ENCODE results near the gene GSTT4. TPM values are rescaled to one million over a fixed set of nuclear protein-coding genes. Genes with fewer than 3 reads are reported as not detected.

GSTT4 gene
- not detected in 2 replicates for total RNA-seq

DNA sequence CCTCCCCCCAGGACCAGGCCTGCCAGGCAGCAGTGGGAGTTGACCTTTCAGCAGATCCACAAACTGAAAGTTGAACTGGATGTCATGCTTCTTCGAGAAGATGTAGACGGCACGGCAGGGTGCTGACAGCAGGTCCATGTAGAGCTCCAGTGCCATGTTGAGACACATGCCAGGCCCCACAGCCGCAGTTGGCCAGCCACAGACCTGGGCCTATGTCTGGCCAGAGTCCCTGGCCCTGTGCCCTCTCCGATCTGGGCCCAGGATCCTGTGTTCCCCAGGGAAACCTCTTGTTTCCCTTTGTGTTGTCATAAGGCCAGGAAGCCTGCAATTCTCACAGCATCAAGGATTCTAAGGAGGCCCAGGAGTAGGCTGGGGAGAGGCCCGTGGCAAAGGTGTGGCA lies at the start of gene GSTT4:
TSS of gene GSTT4 (minus strand) at position 253 of the 400 bp plus-strand sequence. CDS start at position 156, 97 bp downstream.

DNA sequence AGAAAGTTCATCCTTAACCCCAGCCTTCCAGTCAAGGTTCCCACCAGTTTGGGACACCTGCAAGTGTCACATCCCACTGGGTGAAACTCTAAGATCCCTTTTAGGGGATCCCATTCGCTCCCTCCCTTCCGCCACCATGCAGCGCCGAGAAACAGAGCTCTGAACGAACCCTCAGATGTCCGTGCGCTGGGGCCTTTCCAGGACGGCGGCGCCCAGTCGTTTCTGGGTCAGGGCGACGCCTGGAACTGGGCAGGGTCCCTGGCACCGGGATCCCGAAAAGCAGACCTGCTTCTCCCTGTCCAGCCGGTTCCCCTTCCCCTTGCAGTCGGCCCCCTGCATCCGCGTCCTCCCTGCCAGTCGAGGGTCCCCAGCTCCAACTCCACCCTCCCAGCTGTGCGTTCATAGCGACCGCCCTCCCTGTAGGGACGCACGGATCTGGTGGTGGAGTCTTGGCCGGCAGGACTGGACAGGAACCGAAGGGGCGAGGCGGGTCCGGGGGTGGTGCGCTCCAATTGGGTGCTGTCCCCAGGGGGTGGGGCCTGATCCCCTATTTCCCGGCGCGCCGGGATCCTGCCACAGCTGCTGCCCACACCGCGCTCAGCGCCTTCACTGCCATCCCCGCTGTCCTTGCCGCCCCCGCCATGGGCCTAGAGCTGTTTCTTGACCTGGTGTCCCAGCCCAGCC lies 25.6 kb downstream of the GSTT4 start, which contains the start of gene GSTT2:
TSS of gene GSTT2 (plus strand) at position 578 of the 684 bp plus-strand sequence.

DNA sequence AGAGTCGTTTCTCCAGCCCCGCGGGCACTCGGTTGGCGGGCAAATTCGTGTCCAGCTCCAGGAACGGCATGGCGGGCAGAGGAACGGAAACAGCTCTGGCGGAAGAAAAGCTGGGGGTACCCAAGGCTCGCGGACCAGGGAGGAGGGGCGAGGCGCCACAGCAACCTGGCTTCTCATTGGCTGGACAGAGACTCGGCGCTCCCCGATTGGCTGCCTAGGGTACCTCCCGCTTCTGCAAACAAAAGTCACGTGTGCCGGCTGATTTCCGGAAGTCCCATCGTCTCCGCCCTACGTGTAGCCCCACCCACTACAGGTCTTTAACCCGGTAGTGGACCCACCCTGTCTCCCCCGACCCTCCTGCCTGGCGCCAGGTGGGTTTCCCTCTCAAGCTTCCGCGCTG lies 30.9 kb downstream of the GSTT4 start, which contains the start of gene DDT:
TSS of gene DDT (minus strand) at position 97 of the 400 bp plus-strand sequence. CDS start at position 70, 27 bp downstream.

DNA sequence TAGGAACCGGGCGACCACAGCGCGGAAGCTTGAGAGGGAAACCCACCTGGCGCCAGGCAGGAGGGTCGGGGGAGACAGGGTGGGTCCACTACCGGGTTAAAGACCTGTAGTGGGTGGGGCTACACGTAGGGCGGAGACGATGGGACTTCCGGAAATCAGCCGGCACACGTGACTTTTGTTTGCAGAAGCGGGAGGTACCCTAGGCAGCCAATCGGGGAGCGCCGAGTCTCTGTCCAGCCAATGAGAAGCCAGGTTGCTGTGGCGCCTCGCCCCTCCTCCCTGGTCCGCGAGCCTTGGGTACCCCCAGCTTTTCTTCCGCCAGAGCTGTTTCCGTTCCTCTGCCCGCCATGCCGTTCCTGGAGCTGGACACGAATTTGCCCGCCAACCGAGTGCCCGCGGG lies 38.7 kb downstream of the GSTT4 start, which contains the start of gene DDTL:
TSS of gene DDTL (plus strand) at position 321 of the 400 bp plus-strand sequence. CDS start at position 348, 27 bp downstream.

DNA sequence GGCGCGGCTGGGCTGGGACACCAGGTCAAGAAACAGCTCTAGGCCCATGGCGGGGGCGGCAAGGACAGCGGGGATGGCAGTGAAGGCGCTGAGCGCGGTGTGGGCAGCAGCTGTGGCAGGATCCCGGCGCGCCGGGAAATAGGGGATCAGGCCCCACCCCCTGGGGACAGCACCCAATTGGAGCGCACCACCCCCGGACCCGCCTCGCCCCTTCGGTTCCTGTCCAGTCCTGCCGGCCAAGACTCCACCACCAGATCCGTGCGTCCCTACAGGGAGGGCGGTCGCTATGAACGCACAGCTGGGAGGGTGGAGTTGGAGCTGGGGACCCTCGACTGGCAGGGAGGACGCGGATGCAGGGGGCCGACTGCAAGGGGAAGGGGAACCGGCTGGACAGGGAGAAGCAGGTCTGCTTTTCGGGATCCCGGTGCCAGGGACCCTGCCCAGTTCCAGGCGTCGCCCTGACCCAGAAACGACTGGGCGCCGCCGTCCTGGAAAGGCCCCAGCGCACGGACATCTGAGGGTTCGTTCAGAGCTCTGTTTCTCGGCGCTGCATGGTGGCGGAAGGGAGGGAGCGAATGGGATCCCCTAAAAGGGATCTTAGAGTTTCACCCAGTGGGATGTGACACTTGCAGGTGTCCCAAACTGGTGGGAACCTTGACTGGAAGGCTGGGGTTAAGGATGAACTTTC lies 44.0 kb downstream of the GSTT4 start, which contains the start of gene GSTT2B:
TSS of gene GSTT2B (minus strand) at position 112 of the 688 bp plus-strand sequence. CDS start at position 48, 64 bp downstream.

Other genes starting within 250 kb of the GSTT4 start
- 0.13 and 0.81 TPM in 2 replicates for gene C22orf15, start 242.5 kb downstream of the GSTT4 start, total RNA-seq
- 2.8 and 5.4 TPM in 2 replicates for gene CHCHD10, start 237.5 kb downstream of the GSTT4 start, total RNA-seq
- gene MMP11, start 232.6 kb downstream of the GSTT4 start, total RNA-seq: 1.9 and 8.6 TPM in 2 replicates
- 17.0 and 26.8 TPM in 2 replicates for gene SMARCB1, start 218.5 kb downstream of the GSTT4 start, total RNA-seq
- gene DERL3, start 166.4 kb downstream of the GSTT4 start, total RNA-seq: 0.38 and 0.49 TPM in 2 replicates
- 2.8 and 7.9 TPM in 2 replicates for gene SLC2A11, start 147.6 kb downstream of the GSTT4 start, total RNA-seq
- 164 and 291 TPM in 2 replicates for gene MIF, start 111.1 kb downstream of the GSTT4 start, total RNA-seq
- 1.3 and 7.0 TPM in 2 replicates for gene GSTT2B, start 44.3 kb downstream of the GSTT4 start, total RNA-seq
- gene DDTL, start 38.6 kb downstream of the GSTT4 start, total RNA-seq: 0.25 and 1.1 TPM in 2 replicates
- gene DDT, start 31.0 kb downstream of the GSTT4 start, total RNA-seq: 65.6 and 81.6 TPM in 2 replicates
- gene GSTT2, start 25.3 kb downstream of the GSTT4 start, total RNA-seq: not detected in 2 replicates
- 28.5 and 57.3 TPM in 2 replicates for gene CABIN1, start 5.9 kb upstream of the GSTT4 start, total RNA-seq
- 0.31 and 0.81 TPM in 2 replicates for gene SUSD2, start 176.0 kb upstream of the GSTT4 start, total RNA-seq
- 2.8 and 4.0 TPM in 2 replicates for gene GGT5, start 239.6 kb upstream of the GSTT4 start, total RNA-seq